Erythroblast (primary cell): ENCODE results near the gene HDHD5.

Experiments
- GATA1 ChIP-seq: IDR thresholded peaks from 2 replicates; pipeline ENCODE4 v1.6.1; 2011; ENCODE audit warnings: low read depth, mild to moderate bottlenecking, control low read depth, low read length, moderate library complexity
- POLR2A ChIP-seq: IDR thresholded peaks from 2 replicates; pipeline ENCODE4 v1.6.1; 2011; ENCODE audit warnings: mild to moderate bottlenecking, low read length

GRCh38 chr22:17121233-17122195 lies 37.6 kb downstream of the HDHD5 start, which contains the start of gene TMEM121B:
- TF ChIP-seq POLR2A = no peak
- TF ChIP-seq GATA1 = no peak
